OCI-LY3 (cell line): ENCODE measurements around the gene KRTAP7-1.

Source experiments
- EZH2phosphoT487 ChIP-seq: fragments of 200-600 bp; shearing (Covaris generic); IDR thresholded peaks from 2 replicates; pipeline ENCODE4 v1.6.1; 2018; ENCODE audit warnings: antibody characterized with exemption, mixed run types, low read depth
- TF ChIP-seq, protein P1 (sequence below): fragments of 200-600, 300-600 bp; sonication (generic); IDR thresholded peaks from 2 replicates; pipeline ENCODE4 v1.5.1; 2014; ENCODE audit warnings: antibody characterized with exemption, low read length, low read depth

DNA sequence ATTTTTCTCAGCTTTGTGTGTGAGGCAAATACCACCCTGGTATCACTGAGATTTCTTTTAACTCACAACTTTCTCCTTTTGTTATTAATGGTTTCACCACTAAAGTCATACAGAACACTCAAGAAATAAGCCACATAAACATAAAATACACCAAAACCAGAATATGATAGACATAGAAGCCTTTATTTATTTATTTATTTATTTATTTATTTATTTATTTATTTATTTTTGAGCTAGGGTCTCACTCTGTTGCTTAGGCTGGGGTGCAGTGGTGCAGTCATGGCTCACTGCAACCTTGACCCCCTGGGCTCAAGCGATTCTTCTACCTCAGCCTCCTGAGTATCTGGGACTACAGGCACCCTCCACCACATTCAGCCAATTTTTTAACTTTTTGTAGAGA, 29.0 kb downstream of the KRTAP7-1 start:
- TF ChIP-seq, protein P1, sequence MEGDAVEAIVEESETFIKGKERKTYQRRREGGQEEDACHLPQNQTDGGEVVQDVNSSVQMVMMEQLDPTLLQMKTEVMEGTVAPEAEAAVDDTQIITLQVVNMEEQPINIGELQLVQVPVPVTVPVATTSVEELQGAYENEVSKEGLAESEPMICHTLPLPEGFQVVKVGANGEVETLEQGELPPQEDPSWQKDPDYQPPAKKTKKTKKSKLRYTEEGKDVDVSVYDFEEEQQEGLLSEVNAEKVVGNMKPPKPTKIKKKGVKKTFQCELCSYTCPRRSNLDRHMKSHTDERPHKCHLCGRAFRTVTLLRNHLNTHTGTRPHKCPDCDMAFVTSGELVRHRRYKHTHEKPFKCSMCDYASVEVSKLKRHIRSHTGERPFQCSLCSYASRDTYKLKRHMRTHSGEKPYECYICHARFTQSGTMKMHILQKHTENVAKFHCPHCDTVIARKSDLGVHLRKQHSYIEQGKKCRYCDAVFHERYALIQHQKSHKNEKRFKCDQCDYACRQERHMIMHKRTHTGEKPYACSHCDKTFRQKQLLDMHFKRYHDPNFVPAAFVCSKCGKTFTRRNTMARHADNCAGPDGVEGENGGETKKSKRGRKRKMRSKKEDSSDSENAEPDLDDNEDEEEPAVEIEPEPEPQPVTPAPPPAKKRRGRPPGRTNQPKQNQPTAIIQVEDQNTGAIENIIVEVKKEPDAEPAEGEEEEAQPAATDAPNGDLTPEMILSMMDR, result no peak
- no peak for TF ChIP-seq EZH2phosphoT487
